Measurements from ENCODE around the gene DCUN1D2. TPM values are rescaled to one million over a fixed set of nuclear protein-coding genes. Genes with fewer than 3 reads are reported as not detected.

Gene DCUN1D2
- polyA plus RNA-seq, 10 donors, result 11.4 to 20.5 (median 15.5) TPM

DNA sequence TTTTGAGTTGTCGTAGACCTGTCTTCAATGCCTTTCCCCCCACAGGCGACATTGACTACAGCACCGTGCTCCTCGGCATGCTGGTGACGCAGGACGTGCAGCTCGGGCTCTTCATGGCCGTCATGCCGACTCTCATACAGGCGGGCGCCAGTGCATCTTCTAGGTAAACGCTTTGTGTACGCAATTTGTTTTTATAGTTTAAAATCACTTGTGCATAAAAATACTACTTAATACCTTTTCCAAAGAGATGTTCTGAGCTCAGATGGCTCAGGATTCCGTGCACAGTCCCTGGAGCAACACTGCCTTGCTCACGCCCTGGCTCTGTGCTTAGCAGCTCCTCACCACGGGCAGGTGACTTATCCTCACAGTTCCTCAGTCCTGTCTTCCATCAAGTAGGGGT lies 30.1 kb upstream of the DCUN1D2 start:
- no peak for DNase-seq

- DNase-seq, result no peak
Observed at GRCh38 chr13:113519556-113519955, 29.0 kb upstream of the DCUN1D2 start.

GRCh38 chr13:113518076-113518803 lies 27.7 kb upstream of the DCUN1D2 start:
- DNase-seq, result no peak

GRCh38 chr13:113514847-113515246 lies 24.3 kb upstream of the DCUN1D2 start:
- no peak for DNase-seq

DNA sequence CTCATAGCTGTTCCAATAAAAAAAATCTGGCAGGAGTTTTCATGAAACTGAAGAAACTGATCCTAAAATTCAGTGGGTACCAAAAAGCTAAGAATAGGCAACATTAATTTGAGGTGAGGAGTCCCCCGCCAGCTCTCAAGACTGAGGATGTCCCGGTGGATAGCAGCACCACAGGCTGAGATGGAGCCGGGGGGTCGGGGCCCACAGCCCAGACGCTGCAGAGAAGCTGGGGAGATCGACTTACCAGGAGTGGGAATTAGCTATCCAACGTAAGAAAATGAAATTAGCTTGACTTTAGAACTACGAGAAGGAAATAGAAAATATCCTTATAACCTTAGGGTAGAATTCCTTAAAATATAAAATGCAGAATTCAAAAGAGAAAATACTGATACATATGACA lies 23.2 kb upstream of the DCUN1D2 start:
- no peak for DNase-seq

DNA sequence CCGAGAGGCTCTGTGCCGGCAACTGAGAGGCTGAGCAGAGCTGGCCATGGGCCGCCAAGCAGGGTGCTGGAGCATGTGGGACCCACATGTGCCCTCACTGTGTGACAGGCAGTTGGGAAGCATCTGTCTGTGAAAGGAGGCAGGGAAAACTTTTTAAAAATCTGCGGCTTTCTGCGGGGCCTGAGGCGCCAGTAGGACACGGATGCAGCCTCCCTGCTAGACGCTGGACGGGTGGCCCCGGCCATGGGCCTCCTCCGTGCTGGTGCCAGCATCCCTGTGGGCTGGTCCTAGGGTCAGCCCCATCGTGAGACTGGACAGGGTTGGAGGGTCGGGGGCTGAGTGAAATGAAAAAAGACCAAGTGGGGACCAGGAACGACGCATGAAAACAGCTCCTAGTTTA lies 20.9 kb upstream of the DCUN1D2 start:
- no peak for DNase-seq

GRCh38 chr13:113510871-113511270 lies 20.4 kb upstream of the DCUN1D2 start:
- no peak for DNase-seq

GRCh38 chr13:113509989-113510388 lies 19.5 kb upstream of the DCUN1D2 start:
- DNase-seq, result no peak

- no peak for DNase-seq
Observed at GRCh38 chr13:113508521-113509254, 18.2 kb upstream of the DCUN1D2 start.

GRCh38 chr13:113507505-113508345 lies 17.2 kb upstream of the DCUN1D2 start:
- DNase-seq, result no peak

GRCh38 chr13:113506871-113507388 lies 16.4 kb upstream of the DCUN1D2 start:
- DNase-seq, result no peak

DNA sequence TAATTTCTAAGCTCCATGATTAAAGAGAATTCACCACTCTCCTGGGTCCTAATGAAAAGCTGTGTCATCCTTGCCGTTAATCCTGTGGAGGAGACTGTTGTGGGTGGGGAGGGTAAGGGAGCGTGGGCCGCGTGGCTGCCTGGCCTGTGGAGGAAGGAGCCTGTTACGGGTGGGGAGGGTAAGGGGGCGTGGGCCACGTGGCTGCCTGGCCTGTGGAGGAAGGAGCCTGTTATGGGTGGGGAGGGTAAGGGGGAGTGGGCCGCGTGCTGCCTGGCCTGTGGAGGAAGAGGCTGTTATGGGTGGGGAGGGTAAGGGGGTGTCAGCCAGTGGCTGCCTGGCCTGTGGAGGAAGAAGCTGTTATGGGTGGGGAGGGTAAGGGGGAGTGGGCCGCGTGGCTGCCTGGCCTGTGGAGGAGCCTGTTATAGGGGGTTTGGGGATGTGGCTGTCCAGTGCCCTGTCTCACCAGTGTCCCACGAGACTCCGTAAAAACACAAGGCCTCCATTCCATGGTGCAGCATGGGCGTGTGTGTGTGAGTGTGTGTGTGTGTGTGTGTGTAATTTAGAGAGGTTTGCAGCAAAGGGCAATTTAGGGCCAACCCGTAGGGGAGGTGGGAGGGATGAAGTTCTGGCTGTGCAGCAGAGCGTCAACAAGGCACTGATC lies 15.6 kb upstream of the DCUN1D2 start:
- DNase-seq, result peak in 1 of 3 donors; percentile 20

GRCh38 chr13:113502686-113503085 lies 12.2 kb upstream of the DCUN1D2 start:
- DNase-seq, result no peak

DNA sequence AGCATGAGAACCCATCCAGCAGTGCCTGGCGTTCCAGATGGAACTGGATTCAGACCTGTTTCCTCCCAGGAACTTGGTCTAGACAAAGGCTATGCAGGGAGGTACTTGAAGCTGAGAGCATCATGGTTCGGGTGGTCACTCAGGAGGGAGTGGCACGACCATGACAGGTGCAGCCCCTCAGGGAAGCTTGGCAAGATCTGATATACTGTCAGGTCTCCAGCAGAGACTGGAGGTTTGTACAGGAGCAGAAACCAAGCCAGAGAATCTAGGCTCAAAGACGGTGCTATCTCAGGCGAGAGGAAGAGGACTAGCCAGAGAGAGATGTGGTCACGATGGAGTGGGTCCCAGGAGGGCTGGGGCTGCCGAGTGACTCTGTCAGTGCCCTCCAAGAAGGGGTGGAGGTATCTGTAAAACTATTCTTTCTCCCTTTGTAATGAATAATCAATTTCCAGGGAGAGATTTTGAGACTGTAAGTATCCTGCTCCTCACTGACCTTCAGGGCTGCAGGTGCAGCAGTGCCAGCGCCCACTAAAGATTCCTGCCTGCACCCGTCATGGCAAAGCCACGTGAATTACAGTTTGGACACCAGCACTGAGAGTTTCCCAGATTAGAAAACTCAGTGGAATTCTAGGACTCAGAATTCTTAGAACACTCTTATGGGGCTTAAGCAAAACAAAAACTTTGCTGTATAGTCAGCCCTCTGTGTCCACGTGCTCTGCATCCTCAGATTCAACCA lies 10.2 kb upstream of the DCUN1D2 start:
- DNase-seq, result no peak

GRCh38 chr13:113499936-113500335 lies 9.4 kb upstream of the DCUN1D2 start:
- DNase-seq, result no peak

- no peak for DNase-seq
Observed at GRCh38 chr13:113498905-113499304, 8.4 kb upstream of the DCUN1D2 start.

DNA sequence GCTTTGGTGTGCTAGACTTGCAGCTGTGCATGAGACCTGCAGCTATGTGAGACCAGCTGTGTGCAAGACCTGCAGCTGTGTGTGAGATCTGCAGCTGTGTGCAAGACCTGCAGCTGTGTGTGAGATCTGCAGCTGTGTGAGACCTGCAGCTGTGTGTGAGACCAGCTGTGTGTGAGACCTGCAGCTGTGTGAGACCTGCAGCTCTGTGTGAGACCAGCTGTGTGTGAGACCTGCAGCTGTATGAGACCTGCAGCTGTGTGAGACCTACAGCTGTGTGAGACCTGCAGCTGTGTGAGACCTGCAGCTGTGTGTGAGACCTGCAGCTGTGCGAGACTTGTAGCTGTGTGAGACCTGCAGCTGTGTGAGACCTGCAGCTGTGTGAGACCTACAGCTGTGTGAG lies 6.7 kb upstream of the DCUN1D2 start:
- no peak for DNase-seq

DNA sequence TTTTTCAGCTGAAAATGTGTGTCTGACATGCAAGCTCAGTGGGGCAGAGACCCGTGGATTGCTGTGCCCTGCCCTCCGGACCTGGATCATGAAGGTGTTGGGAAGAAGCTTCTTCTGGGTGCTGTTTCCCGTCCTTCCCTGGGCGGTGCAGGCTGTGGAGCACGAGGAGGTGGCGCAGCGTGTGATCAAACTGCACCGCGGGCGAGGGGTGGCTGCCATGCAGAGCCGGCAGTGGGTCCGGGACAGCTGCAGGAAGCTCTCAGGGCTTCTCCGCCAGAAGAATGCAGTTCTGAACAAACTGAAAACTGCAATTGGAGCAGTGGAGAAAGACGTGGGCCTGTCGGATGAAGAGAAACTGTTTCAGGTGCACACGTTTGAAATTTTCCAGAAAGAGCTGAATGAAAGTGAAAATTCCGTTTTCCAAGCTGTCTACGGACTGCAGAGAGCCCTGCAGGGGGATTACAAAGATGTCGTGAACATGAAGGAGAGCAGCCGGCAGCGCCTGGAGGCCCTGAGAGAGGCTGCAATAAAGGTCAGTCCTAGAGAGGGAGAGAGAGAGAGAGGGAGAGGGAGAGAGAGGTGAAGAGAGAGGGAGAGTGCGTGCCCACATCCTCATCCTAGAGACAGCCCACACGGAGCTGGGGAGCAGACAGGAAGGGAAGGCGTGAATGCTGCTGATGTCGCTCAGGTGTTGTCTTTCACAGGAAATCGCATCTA lies 5.1 kb upstream of the DCUN1D2 start:
- no peak for DNase-seq

- peak in 1 of 3 donors; percentile 80 for DNase-seq
Observed at GRCh38 chr13:113493315-113493951, 2.9 kb upstream of the DCUN1D2 start.

- DNase-seq, result no peak
Observed at GRCh38 chr13:113491982-113492381, 1.5 kb upstream of the DCUN1D2 start.
